K562 (cell line): ENCODE results near the gene KMT2C. TPM values are rescaled to one million over a fixed set of nuclear protein-coding genes. Genes with fewer than 3 reads are reported as not detected.
A peak's percentile ranks its signal among the peaks of the same experiment; 100 is the strongest.

Source experiments
- ADNP ChIP-seq: fragments of 200-800 bp; sonication (Bioruptor generic); IDR thresholded peaks from 2 replicates; pipeline ENCODE4 v1.6.1; 2016; ENCODE audit warnings: missing genetic modification characterization, missing compliant biosample characterization
- BRF2 ChIP-seq: IDR thresholded peaks from 3 replicates; pipeline ENCODE4 v1.6.1; 2011; ENCODE audit warnings: borderline replicate concordance, mild to moderate bottlenecking; ENCODE audit not compliant: insufficient read length, insufficient read depth
- C11orf30 ChIP-seq: fragments of 450-650 bp; IDR thresholded peaks from 2 replicates; pipeline ENCODE4 v1.6.1; 2016; ENCODE audit warnings: low read depth, mild to moderate bottlenecking
- CBX3 ChIP-seq, 2 experiments: IDR thresholded peaks; 1 replicate in 1 of 2; 2 replicates in 1 of 2; pipeline ENCODE4 v1.6.1; 2012; ENCODE audit warnings: inconsistent platforms in 2 of 2, low read length in 2 of 2, borderline replicate concordance in 1 of 2, control low read depth in 1 of 2
- ELF2 ChIP-seq: fragments of 250-450 bp; sonication (Bioruptor Pico); IDR thresholded peaks from 2 replicates; pipeline ENCODE4 v1.5.0; 2021; ENCODE audit warnings: mild to moderate bottlenecking
- FOXM1 ChIP-seq, 2 experiments: fragments of 450-650 bp in 1 of 2; sonication (generic) in 1 of 2; formaldehyde crosslinking in 1 of 2; IDR thresholded peaks; 2 replicates each; pipeline versions ENCODE4 v1.6.1 to v1.9.0; 2017 to 2022; ENCODE audit warnings: low read depth in 2 of 2, mild to moderate bottlenecking in 2 of 2, missing genetic modification reagents in 1 of 2, moderate library complexity in 1 of 2
- HCFC1 ChIP-seq: IDR thresholded peaks from 2 replicates; pipeline ENCODE4 v1.6.1; 2012; ENCODE audit warnings: low read depth, low read length, improper control_type of control experiment
- JUND ChIP-seq, 2 experiments: IDR thresholded peaks; 2 replicates in 1 of 2; 3 replicates in 1 of 2; pipeline ENCODE4 v1.6.1; 2011; ENCODE audit warnings: borderline replicate concordance in 2 of 2, low read depth in 2 of 2, low read length in 2 of 2, improper control_type of control experiment in 1 of 2, missing biosample characterization in 1 of 2, missing genetic modification characterization in 1 of 2, missing genetic modification reagents in 1 of 2
- KHSRP ChIP-seq: fragments of 450-650 bp; IDR thresholded peaks from 2 replicates; pipeline ENCODE4 v1.6.1; 2017
- NBN ChIP-seq: fragments of 450-650 bp; IDR thresholded peaks from 2 replicates; pipeline ENCODE4 v1.6.1; 2016; ENCODE audit warnings: low read depth, mild to moderate bottlenecking
- NELFE ChIP-seq: IDR thresholded peaks from 2 replicates; pipeline ENCODE4 v1.6.1; 2011; ENCODE audit warnings: mild to moderate bottlenecking; ENCODE audit not compliant: insufficient read depth, insufficient read length
- POLR3G ChIP-seq: IDR thresholded peaks from 2 replicates; pipeline ENCODE4 v1.6.1; 2011; ENCODE audit not compliant: insufficient read length, insufficient replicate concordance; ENCODE audit errors: extremely low read depth
- SIRT6 ChIP-seq: IDR thresholded peaks from one replicate; pipeline ENCODE4 v1.6.1; 2012; ENCODE audit warnings: low read depth, mild to moderate bottlenecking, control low read depth, inconsistent platforms, low read length, moderate library complexity
- SIX5 ChIP-seq, 2 experiments: IDR thresholded peaks; 2 replicates each; pipeline ENCODE4 v1.6.1; 2011; ENCODE audit warnings: low read length in 2 of 2, borderline replicate concordance in 1 of 2, low read depth in 1 of 2, mild to moderate bottlenecking in 1 of 2, moderate library complexity in 1 of 2; ENCODE audit not compliant: insufficient read depth in 1 of 2
- SMARCA5 ChIP-seq: fragments of 450-650 bp; IDR thresholded peaks from 2 replicates; pipeline ENCODE4 v1.6.1; 2016
- SMARCC2 ChIP-seq: fragments of 450-650 bp; IDR thresholded peaks from 2 replicates; pipeline ENCODE4 v1.6.1; 2017; ENCODE audit warnings: antibody characterized with exemption, moderate library complexity, mild to moderate bottlenecking, low read depth
- TEAD1 ChIP-seq, 2 experiments: fragments of 450-650 bp in 1 of 2; sonication (generic) in 1 of 2; formaldehyde crosslinking; IDR thresholded peaks; 2 replicates each; pipeline versions ENCODE4 v1.4.0 to v1.8.0; 2020 to 2022; ENCODE audit warnings: mild to moderate bottlenecking in 2 of 2, missing genetic modification reagents in 1 of 2
- ZNF165 ChIP-seq: fragments of 250-450 bp; sonication (Bioruptor Pico); IDR thresholded peaks from 2 replicates; pipeline ENCODE4 v1.4.0; 2020; ENCODE audit warnings: borderline replicate concordance
- ZNF280B ChIP-seq: fragments of 250-450 bp; sonication (Bioruptor Pico); IDR thresholded peaks from 2 replicates; pipeline ENCODE4 v1.5.1; 2021; ENCODE audit warnings: mild to moderate bottlenecking
- polyA plus RNA-seq, 8 experiments: library from polyadenylated mRNA; depleted of rRNA in 4 of 8; stranded (reverse) in 5 of 8; unstranded in 3 of 8; fragments of >200 nt; fragmentation: Nextera tagmentation in 2 of 8; fragmentation: Illumina TruSeq in 1 of 8; extraction: Ambion mirVana in 2 of 8; extraction: Trizol in 1 of 8; gene quantifications; 2 replicates each; pipeline versions ENCODE4 v1.2.1 to v1.2.3, GENCODE V29; 2011 to 2014; ENCODE audit warnings: inconsistent platforms in 1 of 8, missing spikeins in 1 of 8
- total RNA-seq, 7 experiments: library from RNA; depleted of rRNA in 6 of 7; stranded (reverse); fragments of >200 nt in 6 of 7; fragmentation: Illumina TruSeq in 2 of 7; extraction: Trizol in 2 of 7; gene quantifications; 2 replicates each; pipeline versions ENCODE4 v1.2.1 to v1.2.3, GENCODE V29; 2011 to 2021; ENCODE audit warnings: low replicate concordance in 1 of 7
- TF ChIP-seq, protein P1 (sequence below), 3 experiments: fragments of 200-800 bp in 1 of 3; fragments of 250-450 bp in 1 of 3; fragments of 450-650 bp in 1 of 3; sonication (Bioruptor Pico) in 1 of 3; sonication (Bioruptor generic) in 1 of 3; formaldehyde crosslinking in 1 of 3; IDR thresholded peaks; 2 replicates each; pipeline versions ENCODE4 v1.6.1 to v1.8.0; 2016 to 2022; ENCODE audit warnings: mild to moderate bottlenecking in 2 of 3, missing genetic modification characterization in 2 of 3, missing compliant biosample characterization in 1 of 3, moderate library complexity in 1 of 3

Gene KMT2C
- total and polyA plus RNA-seq, 9 of the 15 experiments (the other 6 are each of a cell fraction or from before 2014, with no cell fraction given), result 4.9 to 67.8 (median 27.1) TPM

- no peak for TF ChIP-seq POLR3G
- TF ChIP-seq HCFC1, result no peak
- no peak for TF ChIP-seq JUND (IDR thresholded peaks at IDR 0.05; ENCODE audit: borderline replicate concordance, low read depth, low read length)
- TF ChIP-seq JUND (tag; IDR thresholded peaks at IDR 0.05; ENCODE audit: borderline replicate concordance, low read depth, low read length), result peak; percentile 27; the same call in 1 of the 3 replicates
- TF ChIP-seq C11orf30, result no peak
- 0 out of 4 replicates have a peak, but pooled peaks of 1 of the 2 experiments have one; percentile 41 for TF ChIP-seq TEAD1 (CRISPR knock-in tag; IDR thresholded peaks at IDR 0.05)
- no peak for TF ChIP-seq ELF2 (CRISPR knock-in tag)
- no peak for TF ChIP-seq SIX5 (IDR thresholded peaks at IDR 0.05; ENCODE audit: borderline replicate concordance in 1 of 2, insufficient read depth in 1 of 2, low read depth in 1 of 2, low read length in 2 of 2)
- no peak for TF ChIP-seq KHSRP
- TF ChIP-seq SMARCC2, result peak; percentile 18; the same call in 1 of the 2 replicates
- TF ChIP-seq CBX3 (IDR thresholded peaks at IDR 0.05; ENCODE audit: borderline replicate concordance in 1 of 2, low read length in 2 of 2), result peak in 1 of 2 experiments; percentile 17; a peak in 2 of 3 replicates
- TF ChIP-seq ADNP, result no peak
- no peak for TF ChIP-seq SIRT6
- TF ChIP-seq, protein P1, sequence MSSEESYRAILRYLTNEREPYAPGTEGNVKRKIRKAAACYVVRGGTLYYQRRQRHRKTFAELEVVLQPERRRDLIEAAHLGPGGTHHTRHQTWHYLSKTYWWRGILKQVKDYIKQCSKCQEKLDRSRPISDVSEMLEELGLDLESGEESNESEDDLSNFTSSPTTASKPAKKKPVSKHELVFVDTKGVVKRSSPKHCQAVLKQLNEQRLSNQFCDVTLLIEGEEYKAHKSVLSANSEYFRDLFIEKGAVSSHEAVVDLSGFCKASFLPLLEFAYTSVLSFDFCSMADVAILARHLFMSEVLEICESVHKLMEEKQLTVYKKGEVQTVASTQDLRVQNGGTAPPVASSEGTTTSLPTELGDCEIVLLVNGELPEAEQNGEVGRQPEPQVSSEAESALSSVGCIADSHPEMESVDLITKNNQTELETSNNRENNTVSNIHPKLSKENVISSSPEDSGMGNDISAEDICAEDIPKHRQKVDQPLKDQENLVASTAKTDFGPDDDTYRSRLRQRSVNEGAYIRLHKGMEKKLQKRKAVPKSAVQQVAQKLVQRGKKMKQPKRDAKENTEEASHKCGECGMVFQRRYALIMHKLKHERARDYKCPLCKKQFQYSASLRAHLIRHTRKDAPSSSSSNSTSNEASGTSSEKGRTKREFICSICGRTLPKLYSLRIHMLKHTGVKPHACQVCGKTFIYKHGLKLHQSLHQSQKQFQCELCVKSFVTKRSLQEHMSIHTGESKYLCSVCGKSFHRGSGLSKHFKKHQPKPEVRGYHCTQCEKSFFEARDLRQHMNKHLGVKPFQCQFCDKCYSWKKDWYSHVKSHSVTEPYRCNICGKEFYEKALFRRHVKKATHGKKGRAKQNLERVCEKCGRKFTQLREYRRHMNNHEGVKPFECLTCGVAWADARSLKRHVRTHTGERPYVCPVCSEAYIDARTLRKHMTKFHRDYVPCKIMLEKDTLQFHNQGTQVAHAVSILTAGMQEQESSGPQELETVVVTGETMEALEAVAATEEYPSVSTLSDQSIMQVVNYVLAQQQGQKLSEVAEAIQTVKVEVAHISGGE (CRISPR knock-in tag; IDR thresholded peaks at IDR 0.05), result 0 out of 6 replicates have a peak, but pooled peaks of 1 of the 3 experiments have one; percentile 8
- TF ChIP-seq SMARCA5, result 0 out of 2 replicates have a peak, but pooled peaks have one; percentile 21
- no peak for TF ChIP-seq ZNF165 (CRISPR knock-in tag)
- TF ChIP-seq NELFE, result no peak
- no peak for TF ChIP-seq BRF2
- TF ChIP-seq FOXM1 (IDR thresholded peaks at IDR 0.05; ENCODE audit: low read depth), result no peak
- TF ChIP-seq FOXM1 (CRISPR knock-in tag; IDR thresholded peaks at IDR 0.05; ENCODE audit: low read depth), result no peak
- TF ChIP-seq ZNF280B (CRISPR knock-in tag), result no peak
- TF ChIP-seq NBN, result peak; percentile 39; the same call in 1 of the 2 replicates
These were observed 11.3 kb downstream of the KMT2C start (continued) for GRCh38 chr7:152424348-152425108.
